ENCODE data around the gene GOLGA3.
"Not testable (repeated sequence)": the region's sequence is repeated elsewhere in the genome, so short reads cannot be mapped to it uniquely, and the experiment has no call there.

Gene GOLGA3

GRCh38 chr12:132828706-132829534, at the start of gene GOLGA3:
Gene GOLGA3, minus strand, starts transcription at chr12:132828869. Its CDS starts 6,741 bp downstream, at chr12:132822128.
- Mint-ChIP-seq H3K36me3 (ENCODE audit: low read depth) (peaks cover 36% of the 10 kb centered on the region), H3K9me3 (no peaks in the 10 kb centered on the region), H3K27ac (peak within 1 kb of the TSS; percentile 100), H3K4me1 (peaks cover 37% of the 10 kb centered on the region), H3K4me3 (peak within 1 kb of the TSS; percentile 97 to 99 (median 98)), H3K27me3 (ENCODE audit: low read depth) (peaks cover 3% of the 10 kb centered on the region)
- TF ChIP-seq CTCF (IDR thresholded peaks at IDR 0.05; ENCODE audit: unreplicated experiment in 3 of 3), result no peak

GRCh38 chr12:132874620-132875019, 46.0 kb upstream of the GOLGA3 start:
- H3K27me3 Mint-ChIP-seq (ENCODE audit: low read depth); H3K4me1 Mint-ChIP-seq; H3K4me3 Mint-ChIP-seq; H3K27ac Mint-ChIP-seq; H3K9me3 Mint-ChIP-seq: not testable (repeated sequence)
- peaks cover 41% of the 10 kb centered on the region for H3K36me3 Mint-ChIP-seq (ENCODE audit: low read depth)

GRCh38 chr12:132874175-132874574, 45.5 kb upstream of the GOLGA3 start:
- no peaks in the 10 kb centered on the region for H3K27me3 Mint-ChIP-seq (ENCODE audit: low read depth)
- no peak for TF ChIP-seq CTCF (IDR thresholded peaks at IDR 0.05; ENCODE audit: unreplicated experiment in 3 of 3)
- no peak overlapping the region for H3K27ac Mint-ChIP-seq
- peaks cover 43% of the 10 kb centered on the region for H3K36me3 Mint-ChIP-seq (ENCODE audit: low read depth)
- H3K4me1 Mint-ChIP-seq, result no peaks in the 10 kb centered on the region
- H3K4me3 Mint-ChIP-seq, result no peak overlapping the region
- no peaks in the 10 kb centered on the region for H3K9me3 Mint-ChIP-seq

GRCh38 chr12:132873724-132874123, 45.1 kb upstream of the GOLGA3 start:
- H3K27me3 Mint-ChIP-seq (ENCODE audit: low read depth), result no peaks in the 10 kb centered on the region
- no peaks in the 10 kb centered on the region for H3K9me3 Mint-ChIP-seq
- no peaks in the 10 kb centered on the region for H3K4me1 Mint-ChIP-seq
- no peak overlapping the region for H3K4me3 Mint-ChIP-seq
- H3K27ac Mint-ChIP-seq, result no peak overlapping the region
- no peak for TF ChIP-seq CTCF (IDR thresholded peaks at IDR 0.05; ENCODE audit: unreplicated experiment in 3 of 3)
- H3K36me3 Mint-ChIP-seq (ENCODE audit: low read depth), result peaks cover 45% of the 10 kb centered on the region

GRCh38 chr12:132872975-132873421, 44.3 kb upstream of the GOLGA3 start:
- Mint-ChIP-seq H3K4me1 (no peaks in the 10 kb centered on the region), H3K9me3 (no peaks in the 10 kb centered on the region), H3K4me3 (no peak overlapping the region), H3K36me3 (ENCODE audit: low read depth) (peaks cover 46% of the 10 kb centered on the region), H3K27me3 (ENCODE audit: low read depth) (no peaks in the 10 kb centered on the region), H3K27ac (no peak overlapping the region)
- no peak for TF ChIP-seq CTCF (IDR thresholded peaks at IDR 0.05; ENCODE audit: unreplicated experiment in 3 of 3)

GRCh38 chr12:132872073-132872855, 43.6 kb upstream of the GOLGA3 start:
- Mint-ChIP-seq H3K4me3 (no peak overlapping the region), H3K4me1 (no peaks in the 10 kb centered on the region), H3K27ac (no peak overlapping the region), H3K27me3 (ENCODE audit: low read depth) (no peaks in the 10 kb centered on the region), H3K9me3 (no peaks in the 10 kb centered on the region), H3K36me3 (ENCODE audit: low read depth) (peaks cover 49% of the 10 kb centered on the region)
- TF ChIP-seq CTCF (IDR thresholded peaks at IDR 0.05; ENCODE audit: unreplicated experiment in 3 of 3), result no peak
